ENCODE measurements around the gene MTMR4.

The MTMR4 gene

DNA sequence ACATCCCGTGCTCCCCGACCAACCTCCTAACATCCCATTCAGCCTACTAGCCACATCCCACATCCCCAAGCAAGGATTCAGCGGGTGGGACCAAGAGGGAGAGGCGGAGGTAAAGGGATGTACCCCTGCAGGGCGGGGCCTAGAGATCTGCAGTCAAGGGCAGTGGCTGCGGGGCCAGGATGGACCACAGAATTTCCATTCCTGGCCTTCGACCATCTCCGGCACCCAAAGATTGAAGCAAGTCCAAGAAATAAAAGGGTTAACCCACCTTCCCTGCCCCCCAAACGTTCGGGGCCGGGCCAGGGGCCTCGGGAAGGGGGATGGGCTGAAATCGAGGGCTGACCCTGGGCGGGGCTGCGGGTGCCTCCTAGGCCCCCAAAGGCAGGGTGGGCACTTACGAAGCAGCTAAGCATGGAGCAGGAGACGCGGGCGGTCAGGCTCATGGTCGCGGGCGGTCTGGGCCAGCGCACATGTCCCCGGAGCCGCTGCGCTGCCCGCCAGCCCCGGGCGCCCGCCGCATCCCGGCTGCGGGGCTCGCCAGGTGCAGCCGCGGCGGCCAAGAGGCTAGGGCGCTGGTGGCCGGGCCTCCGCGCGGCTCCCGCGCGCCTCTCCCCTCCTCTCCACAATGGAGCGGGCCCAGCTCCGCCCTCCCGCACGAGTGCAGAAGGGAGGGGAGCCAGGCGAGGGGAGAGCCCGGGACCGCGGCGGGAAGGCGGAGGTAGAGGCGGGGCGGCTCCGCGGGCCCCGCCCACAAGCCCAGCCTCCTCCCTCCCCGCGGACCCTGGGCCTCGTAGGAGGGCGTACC, at the start of gene MTMR4:
Gene MTMR4 (minus strand): TSS at position 674 of the 805 bp plus-strand sequence. CDS start 231 bp downstream, at position 443.
- DNase-seq (ENCODE audit: low spot score), result peak; percentile 83

DNA sequence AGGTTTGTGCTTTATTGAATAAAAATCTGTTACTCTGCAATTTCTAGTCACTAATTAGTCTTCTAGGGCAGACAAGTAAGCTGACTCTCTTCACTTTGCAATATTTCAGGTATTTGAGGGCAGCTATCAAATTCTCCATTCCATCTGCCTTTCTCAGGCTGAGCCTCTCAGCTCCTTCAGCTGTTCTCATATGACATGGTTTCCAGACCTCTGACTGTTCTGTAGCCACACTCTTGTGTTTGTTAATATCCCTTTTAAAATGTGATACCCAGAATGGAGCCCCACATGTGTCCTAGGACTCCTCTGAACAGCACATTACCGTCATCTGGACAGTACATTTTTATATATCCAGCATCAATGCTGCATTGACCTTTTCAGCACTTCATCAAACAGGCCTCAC, 46.1 kb upstream of the MTMR4 start:
- DNase-seq (ENCODE audit: low spot score), result no peak

DNA sequence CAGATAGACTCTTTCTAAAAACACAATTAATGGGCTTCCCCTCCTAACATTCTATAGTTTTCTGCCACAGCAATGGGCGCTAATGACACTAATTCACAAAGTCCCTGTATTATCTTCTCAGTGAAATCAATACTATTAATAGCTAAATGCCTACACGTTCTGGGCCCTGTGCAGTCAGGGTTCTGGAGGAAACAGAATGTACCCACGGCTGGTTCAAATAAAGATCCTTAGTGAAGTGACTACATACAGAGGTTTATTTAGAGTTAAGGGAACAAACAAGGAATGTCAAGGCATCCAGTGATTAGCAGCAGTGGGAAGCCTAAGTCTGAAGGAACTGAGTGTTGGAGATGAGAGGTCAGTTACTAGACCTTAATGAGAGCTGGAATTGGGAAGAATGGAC, 43.5 kb upstream of the MTMR4 start:
- DNase-seq (ENCODE audit: low spot score), result no peak

DNA sequence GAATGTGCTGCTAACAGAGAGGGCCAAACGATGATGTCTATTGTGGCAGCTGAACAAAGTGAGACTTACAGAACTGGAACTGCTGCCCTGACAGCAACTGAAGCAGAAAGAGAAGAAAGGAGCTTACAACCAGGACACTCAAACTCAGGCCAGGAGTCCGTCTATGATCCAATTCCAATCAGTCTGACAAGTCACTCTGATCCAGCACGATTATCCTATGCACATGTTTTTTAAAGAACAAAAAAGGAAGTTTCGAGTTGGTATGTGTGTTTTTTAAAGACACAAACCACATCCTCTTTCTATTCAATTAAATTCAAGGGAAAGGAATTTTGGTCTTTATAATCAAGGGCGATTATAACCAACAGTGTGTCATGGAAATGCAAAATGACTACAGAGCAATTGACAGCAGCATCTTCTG, 42.4 kb upstream of the MTMR4 start:
- peak; percentile 87 for DNase-seq (ENCODE audit: low spot score)

DNA sequence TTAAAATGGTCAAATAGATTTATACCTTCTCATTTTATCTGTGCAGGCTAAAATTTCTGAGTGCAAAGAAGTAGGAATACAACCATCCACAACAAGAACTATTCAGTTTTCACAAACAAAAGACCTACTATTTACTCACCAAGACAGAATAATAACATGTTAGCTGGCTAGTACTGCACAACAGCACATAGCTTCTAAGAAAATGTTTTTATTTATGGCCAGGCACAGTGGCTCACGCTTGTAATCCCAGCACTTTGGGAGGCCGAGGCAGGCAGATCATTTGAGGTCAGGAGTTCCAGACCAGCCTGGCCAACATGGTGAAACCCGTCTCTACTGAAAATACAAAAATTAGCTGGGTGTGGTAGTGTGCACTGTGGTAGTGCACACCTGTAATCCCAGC, 40.7 kb upstream of the MTMR4 start:
- DNase-seq (ENCODE audit: low spot score), result peak; percentile 89

DNA sequence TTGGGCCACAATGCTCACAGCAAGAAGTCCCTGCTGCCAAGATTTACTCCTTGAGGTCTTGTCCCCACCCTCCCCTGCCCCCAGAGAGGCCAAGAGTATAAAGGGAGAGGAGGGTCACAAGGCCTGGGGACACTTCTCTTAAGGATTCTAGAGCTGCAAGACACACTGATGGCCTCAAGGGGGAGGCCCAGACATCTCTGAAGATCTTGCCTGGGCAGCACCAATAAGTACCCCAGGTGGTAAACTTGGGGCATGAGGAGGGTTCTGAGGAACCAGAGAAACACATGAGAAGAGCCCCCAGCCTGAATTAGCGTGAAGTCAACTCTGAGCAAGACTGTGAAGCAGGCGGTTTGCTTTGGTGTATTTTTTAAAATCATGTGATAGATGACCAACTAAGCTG, 26.8 kb upstream of the MTMR4 start:
- no peak for DNase-seq (ENCODE audit: low spot score)

DNA sequence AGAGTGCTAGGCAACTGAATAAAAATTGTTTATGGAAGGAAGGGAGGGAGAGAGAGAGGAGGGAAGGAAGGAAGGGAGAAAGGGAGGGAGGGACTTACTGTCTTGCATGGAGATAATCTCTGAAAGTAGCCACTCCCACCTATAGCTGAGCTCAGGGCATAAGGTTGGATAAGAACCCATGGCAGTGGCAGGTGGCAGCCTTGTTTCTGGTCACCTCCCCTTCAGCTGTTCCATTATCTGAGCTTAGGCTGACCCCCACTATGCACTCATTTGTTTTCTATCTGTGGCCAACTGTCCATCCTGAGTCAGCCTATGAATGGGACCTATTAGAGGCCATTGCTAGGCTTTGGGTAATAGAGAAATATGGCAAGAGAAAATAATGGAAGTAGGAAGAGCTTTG, 25.3 kb upstream of the MTMR4 start:
- DNase-seq (ENCODE audit: low spot score), result no peak

DNA sequence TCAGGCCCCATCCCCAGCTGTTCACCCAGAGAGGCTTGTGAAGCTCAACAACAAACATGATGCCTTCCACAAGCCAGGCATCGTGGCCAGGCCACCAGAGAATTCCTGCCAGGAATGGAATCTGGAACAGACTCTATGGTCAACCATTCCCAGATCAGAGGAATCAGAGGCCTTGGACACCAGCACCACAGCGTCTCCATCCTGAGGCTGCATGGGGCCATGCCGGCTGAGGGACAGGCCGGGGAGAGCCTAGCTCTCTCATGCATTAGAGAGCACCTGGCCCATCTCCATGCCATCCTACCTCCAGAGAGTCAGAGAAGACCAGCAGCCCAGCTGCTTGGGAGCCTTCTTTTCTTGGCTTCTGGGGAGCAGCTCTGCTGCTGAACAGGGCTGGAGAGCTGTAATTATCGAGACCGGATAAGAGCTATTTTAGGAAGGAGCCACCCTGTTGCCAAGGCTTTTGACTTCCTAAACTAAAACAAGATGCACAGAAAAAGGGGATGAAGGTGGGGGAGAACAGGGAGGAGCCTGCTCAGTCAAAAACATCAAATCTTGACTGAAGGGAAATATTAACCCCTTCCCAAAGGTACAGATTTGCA, 24.5 kb upstream of the MTMR4 start:
- no peak for DNase-seq (ENCODE audit: low spot score)

DNA sequence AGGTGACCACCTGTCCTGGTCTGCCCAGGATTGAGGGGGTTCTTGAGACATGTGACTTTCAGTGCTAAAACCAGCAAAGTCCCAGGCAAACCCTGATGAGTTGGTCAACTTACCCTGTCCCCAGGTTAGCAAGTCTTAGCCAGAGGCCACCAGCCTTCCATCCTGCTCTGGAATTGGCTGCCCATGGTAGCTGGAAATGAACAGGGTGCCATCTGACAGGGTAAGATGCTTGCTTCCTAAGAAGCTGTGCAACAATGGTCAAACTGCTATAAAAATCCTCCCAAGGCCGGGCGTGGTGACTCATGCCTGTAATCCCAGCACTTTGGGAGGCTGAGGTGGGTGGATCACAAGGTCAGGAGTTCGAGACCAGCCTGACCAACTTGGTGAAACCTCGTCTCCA, 22.8 kb upstream of the MTMR4 start:
- no peak for DNase-seq (ENCODE audit: low spot score)

DNA sequence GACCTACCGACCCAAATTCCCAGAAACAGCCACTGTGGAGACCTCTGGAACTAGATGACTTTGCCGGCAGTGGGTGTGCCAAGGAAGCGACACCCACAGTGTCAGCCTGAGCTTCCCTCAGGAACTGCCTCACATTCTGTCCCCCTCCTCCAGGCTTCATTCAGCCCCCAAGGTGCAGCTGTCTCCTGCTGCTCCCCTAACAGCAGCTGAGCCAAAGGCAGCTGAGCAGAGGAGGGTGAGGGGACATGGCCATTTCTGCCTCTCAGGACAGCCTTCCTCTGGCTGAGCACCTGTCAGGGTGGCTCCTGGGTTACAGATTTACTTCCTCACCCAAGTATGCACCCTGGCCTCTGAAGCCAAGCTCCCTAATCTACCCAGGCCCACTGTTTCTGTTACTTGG, 22.1 kb upstream of the MTMR4 start:
- DNase-seq (ENCODE audit: low spot score), result no peak

DNA sequence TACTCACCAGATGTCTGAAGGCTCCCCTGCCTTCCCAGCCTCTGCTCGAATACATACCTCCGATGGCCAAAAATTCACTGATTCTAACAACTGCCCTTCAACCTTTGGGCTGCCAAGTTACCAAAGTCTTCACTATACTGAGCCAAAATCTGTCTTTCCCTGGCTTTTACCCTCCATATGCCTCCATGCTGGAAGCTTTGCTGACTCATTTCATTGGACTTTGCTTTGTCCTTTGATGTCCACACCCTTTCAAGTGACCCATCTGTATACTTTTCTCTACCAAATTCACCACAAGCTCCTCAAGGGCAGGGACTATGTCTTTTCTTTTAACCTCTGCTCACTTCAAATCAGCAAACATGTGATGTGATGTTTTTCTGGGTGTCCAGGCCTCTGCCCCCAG, 21.0 kb upstream of the MTMR4 start:
- DNase-seq (ENCODE audit: low spot score), result no peak

DNA sequence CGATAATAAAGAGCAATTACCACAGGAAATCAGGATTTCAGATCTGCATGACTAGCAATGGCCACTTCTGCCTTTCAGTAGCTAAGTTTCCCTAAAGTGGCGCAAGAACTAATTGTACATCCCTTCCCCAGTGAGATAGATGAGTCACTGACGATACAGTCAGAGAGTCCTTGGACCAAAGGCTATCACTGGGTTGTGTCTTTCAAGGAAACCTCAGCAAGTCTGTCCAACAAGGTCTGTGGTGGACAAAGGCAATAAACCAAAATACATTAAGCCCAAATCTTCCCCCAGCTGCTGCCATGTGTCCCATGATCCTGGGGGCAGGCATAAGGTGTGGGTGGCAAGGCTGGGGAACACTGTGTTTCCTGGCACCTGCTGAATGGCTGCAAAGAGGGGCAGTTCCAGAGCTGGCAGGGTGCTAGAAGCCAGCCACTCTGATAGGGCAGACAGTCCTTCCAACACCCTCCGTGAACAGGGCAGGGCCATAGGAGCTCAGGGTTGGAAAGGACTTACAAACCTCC, 20.5 kb upstream of the MTMR4 start:
- DNase-seq (ENCODE audit: low spot score), result no peak

DNA sequence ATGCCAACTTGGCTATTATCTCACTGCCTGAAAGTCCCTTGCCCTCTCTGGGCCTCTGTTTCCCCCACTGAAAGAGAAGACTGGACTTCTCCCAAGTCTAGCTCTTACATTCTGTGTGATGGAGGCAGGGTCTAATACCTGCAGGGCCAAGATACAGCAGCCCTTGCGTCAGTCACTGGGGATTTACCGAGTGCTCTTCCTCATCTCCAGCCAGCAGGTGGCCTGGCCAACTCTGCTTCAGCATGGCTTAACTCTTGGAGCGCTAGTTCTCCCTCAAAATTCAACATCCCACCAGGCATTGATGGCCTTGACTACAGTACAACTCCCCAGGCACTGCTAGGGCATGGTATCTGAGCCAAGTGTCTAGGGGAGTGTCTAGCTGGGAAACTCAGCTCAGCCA, 19.9 kb upstream of the MTMR4 start:
- DNase-seq (ENCODE audit: low spot score), result no peak

DNA sequence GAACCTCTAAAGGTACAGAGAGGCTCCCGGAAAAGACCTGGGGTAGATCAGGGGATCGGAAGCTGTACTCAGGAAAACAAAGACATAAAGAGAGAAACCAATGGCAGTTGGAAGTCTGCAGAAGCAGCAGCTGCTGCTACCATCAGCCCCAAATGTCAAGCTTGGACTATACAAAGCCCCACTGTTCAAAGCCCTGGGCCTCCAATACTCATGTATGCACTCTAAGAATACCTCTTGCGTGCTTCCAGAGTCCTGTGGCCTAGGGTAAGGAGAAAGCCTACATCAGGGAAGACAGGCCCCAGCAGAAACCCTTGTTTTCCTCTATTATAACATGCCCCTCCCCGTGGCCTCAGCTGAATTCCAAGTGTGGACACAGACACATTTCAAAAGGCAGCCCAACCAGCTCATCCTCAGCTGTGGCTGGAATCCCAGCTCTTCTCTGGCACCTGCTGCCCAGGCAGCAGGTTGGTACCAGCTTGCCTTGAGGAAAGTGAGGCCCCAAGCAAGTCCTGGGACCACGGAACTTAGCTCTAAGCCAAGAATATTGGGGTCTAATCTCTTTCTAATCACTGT, 19.3 kb upstream of the MTMR4 start:
- DNase-seq (ENCODE audit: low spot score), result peak; percentile 83

DNA sequence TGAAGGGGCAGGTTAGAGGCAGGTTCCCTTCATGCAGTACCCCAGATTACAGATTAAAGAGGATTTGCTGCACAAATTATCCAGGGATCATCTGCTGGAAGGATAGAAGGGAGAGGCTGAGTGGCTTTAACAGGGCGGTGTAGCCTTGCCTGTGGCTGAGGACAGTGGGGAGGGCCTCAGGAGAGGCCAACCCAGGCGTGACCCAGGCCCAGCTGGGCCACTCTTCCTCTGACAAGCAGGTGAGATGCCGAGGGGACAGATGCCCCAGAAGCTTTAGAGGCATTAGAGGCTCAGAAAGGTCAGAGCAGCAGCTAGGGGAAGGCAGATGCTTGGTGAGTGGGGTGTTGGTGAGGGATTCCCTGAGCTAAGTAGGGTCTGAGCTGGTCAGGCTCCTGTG, 18.1 kb upstream of the MTMR4 start:
- DNase-seq (ENCODE audit: low spot score), result no peak

DNA sequence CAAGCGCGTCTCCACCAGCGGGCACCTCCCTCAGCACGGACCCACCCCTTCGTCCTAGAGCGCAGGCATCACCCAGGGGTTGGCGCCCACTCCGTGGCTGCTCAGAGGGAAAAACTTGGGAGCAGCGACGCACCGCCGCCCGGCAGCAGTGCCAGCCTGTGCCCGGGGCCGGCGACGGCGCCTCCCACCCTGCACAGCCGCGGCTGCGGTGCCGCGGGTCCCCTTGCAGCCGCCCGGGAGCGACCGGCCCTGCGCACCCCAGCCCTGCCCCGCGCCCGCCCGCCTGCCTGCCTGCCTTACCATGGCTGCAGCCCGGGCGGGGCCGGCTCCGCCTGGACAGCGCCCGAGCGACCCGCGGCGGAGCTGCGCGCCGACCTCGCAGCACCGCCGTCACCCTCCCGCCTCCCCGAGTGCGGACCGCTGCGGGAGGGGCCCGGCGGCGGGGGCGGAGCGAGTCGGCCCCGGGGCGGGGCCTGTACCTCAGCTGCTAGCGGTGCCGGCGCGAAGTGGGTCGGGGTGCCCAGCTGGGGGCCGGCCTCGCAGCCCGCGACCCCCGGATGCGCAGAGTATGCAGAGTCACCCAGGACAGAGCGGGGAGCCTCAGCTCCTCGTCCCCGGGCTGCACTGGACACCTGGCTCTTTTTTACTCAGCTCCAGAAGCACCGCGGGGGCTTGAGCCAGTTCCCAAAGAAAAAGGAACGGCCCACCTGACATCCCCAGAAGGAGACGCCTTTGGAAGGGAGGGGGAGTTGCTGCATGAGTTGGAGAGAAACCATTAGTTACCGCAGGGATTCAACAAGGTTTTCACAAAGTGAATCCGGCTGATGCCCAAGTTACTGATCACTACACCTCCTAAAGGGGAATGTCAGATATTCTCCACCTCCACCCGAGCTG, 17.5 kb upstream of the MTMR4 start:
- DNase-seq (ENCODE audit: low spot score), result peak; percentile 87

DNA sequence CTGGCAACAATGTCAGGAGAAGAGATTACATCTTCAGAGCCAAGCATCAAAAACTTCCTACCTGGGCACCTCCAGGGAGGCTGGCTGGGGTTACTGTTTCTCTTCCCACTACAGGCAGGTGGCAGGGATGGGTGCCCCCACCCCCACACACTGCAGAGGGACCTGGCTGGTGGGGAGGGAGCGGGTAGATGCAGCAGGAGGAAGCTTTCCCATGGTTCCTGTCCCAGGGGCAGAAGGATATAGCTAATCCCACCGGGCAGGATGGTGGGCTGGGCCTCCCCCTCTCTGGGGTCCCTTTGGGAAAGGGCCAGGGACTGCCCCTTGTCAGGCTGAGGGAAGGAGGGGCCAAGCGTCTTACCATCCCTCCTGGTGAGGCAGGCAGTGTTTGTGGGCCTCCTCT, 16.7 kb upstream of the MTMR4 start:
- no peak for DNase-seq (ENCODE audit: low spot score)

DNA sequence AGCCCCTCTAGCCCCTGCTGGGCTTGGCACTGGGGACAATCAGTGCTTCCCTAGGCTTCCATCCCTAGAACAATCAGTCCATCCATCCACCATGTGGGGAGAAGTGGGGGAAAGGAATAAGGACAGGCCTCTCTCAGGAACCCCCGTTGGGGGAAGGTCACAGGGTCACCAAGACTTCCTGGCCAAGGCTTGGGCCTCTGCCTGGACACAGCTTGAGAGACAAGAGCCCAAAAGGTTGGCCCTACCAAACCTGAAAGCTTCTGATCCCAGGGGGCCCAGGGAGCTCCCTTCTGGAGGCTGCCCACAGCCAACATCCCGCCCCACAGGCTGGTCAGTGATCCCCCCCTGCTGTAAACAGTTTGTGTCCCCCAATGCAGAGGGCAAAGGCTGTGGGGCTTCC, 16.2 kb upstream of the MTMR4 start:
- DNase-seq (ENCODE audit: low spot score), result peak; percentile 52

DNA sequence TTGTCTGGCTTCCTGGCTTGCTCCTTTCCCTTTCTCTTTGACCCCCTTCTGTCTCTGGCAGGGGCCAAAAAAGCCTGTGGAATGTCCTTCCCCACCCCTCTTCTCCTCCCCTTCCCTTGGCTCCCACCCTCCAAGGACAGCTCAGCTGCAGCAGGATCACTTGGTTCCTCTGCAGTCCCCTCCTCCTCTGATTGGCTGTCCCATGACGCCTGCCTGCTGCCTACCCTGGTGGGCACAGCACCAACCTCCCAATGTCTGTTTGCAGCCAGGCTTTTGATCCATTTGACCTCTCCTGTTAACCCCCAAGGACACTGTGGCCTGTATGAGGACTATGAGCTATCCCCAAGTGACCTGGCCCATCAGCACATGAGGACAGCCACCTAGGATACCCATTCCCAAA, 14.8 kb upstream of the MTMR4 start:
- peak; percentile 93 for DNase-seq (ENCODE audit: low spot score)

DNA sequence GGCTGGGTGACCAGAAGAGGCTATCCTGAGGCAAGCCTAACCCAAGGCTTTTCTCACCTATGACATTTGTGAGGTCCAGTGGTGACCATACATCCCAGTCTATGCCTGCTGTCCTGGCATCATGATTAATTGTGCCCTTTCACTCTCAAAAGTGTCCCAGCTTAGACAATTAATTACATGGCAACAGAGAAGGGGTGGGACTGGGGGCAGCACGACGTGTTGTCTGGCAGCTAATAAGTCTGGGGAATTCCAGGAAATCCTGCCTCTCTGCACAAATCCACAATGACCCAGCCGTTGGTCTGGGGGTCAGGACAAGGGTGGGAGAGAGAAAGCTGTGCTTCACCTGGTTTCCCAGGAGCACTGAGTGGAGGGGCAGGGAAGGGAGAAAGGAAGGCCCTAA, 14.0 kb upstream of the MTMR4 start:
- DNase-seq (ENCODE audit: low spot score), result peak; percentile 52

DNA sequence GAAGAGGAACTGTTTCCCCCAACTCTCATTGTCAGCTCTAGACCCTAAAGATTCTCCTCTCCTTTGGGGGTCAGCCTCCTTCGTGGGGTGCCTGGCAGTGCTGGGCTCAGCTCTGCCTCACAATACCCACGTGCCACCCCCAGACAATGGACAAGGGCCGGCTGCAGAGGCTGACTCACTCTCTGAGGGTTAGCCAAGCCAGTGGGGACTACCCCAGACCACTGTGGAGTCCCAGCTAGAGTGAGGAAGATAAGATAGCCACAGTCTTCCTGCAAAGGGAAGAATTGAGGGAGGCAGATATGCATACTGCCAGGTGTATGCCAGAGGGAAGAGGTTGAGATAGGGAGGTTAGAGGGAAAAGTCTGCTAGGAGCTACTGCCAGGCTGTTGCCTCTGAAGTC, 13.5 kb upstream of the MTMR4 start:
- DNase-seq (ENCODE audit: low spot score), result peak; percentile 96

DNA sequence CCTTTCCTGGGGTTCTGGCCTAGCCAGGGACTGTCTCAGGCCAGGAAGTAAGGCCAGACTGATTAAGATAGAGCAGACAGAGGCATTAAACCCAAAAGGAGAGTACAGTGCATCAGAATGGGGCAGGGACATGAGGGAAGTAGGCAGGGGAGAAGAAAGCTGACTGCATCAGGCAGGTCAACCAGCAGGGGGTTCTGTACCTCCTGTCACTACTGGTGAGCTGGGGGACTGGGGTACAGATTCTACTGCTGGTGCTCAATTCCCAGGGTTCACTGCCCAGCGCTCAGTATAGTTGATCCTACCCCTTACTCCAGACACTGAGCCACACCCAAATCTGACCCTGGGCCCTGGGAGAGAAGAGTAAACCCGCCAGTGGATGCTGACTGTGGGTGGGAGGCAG, 12.9 kb upstream of the MTMR4 start:
- DNase-seq (ENCODE audit: low spot score), result peak; percentile 65

All from globus pallidus (tissue), 1 donor.